Activated naive CD8-positive, alpha-beta T cell treated with anti-CD3 and anti-CD28 coated beads, Interleukin-2, amount 10 ng/mL, durations not matched to agents 7 days and 5 days (primary cell): ENCODE measurements around the gene TSHZ2. TPM values are rescaled to one million over a fixed set of nuclear protein-coding genes. Genes with fewer than 3 reads are reported as not detected.

Experiments
- ATAC-seq: fragments of 150-1000 bp; cut with Tn5 transposase; one replicate; pipeline ENCODE4 v1.10.0; 2021; ENCODE audit warnings: low read depth, moderate library complexity
- POLR2A ChIA-PET: fragments of 350-600 bp; sonication (Branson Sonifier 250); formaldehyde crosslinking; loops from one replicate; lab custom pipeline; 2021; ENCODE audit warnings: antibody characterized with exemption; lab: Charles Lee
- DNase-seq: peaks from one replicate; pipeline ENCODE4 v3.0.0; 2021
- H3K27ac Mint-ChIP-seq: one replicate; pipeline ENCODE4 v1.8.0; 2022; ENCODE audit warnings: mild to moderate bottlenecking, mixed read lengths
- H3K27me3 Mint-ChIP-seq: one replicate; pipeline ENCODE4 v1.8.0; 2022; ENCODE audit warnings: mild to moderate bottlenecking, moderate library complexity, mixed read lengths
- H3K36me3 Mint-ChIP-seq: one replicate; pipeline ENCODE4 v1.8.0; 2021; ENCODE audit warnings: mild to moderate bottlenecking, mixed read lengths
- H3K4me1 Mint-ChIP-seq: one replicate; pipeline ENCODE4 v1.8.0; 2021; ENCODE audit warnings: mixed read lengths
- H3K4me3 Mint-ChIP-seq: one replicate; pipeline ENCODE4 v1.8.0; 2022; ENCODE audit warnings: mild to moderate bottlenecking, moderate library complexity, mixed read lengths
- H3K9me3 Mint-ChIP-seq: one replicate; pipeline ENCODE4 v1.8.0; 2021; ENCODE audit warnings: mixed read lengths
- total RNA-seq, 2 experiments: library from RNA; stranded (reverse); gene quantifications; one replicate each; pipeline ENCODE4 v1.2.3, GENCODE V29; 2021

Gene TSHZ2
- total RNA-seq, 2 experiments from 2014 or later: 0.44 to 0.54 TPM

- Mint-ChIP-seq H3K9me3 (peaks cover 4% of the 10 kb centered on the region), H3K27ac (no peak overlapping the region), H3K27me3 (peaks cover 6% of the 10 kb centered on the region), H3K4me1 (no peaks in the 10 kb centered on the region), H3K4me3 (no peak overlapping the region), H3K36me3 (no peaks in the 10 kb centered on the region)
- POLR2A ChIA-PET: no interaction called here
- DNase-seq (no peak), ATAC-seq (no peak)
These were observed 250.8 kb downstream of the TSHZ2 start for GRCh38 chr20:53222932-53223331.

GRCh38 chr20:53223626-53224172 is 251.5 kb downstream of the TSHZ2 start:
- Mint-ChIP-seq H3K27ac (no peak overlapping the region), H3K4me3 (no peak overlapping the region), H3K4me1 (no peaks in the 10 kb centered on the region), H3K36me3 (no peaks in the 10 kb centered on the region), H3K9me3 (peaks cover 4% of the 10 kb centered on the region), H3K27me3 (peaks cover 2% of the 10 kb centered on the region)
- POLR2A ChIA-PET: no interaction called here
- ATAC-seq (no peak), DNase-seq (no peak)

- no peak for DNase-seq
- H3K4me3 Mint-ChIP-seq: no peak overlapping the region
These were observed 252.7 kb downstream of the TSHZ2 start for GRCh38 chr20:53224851-53225250.

GRCh38 chr20:53226826-53227225 is 254.7 kb downstream of the TSHZ2 start:
- Mint-ChIP-seq H3K4me3 (no peak overlapping the region), H3K27ac (no peak overlapping the region), H3K9me3 (peaks cover 4% of the 10 kb centered on the region)

More at GRCh38 chr20:53224851-53225250, 252.7 kb downstream of the TSHZ2 start:
- peaks cover 4% of the 10 kb centered on the region for H3K9me3 Mint-ChIP-seq
- no peaks in the 10 kb centered on the region for H3K36me3 Mint-ChIP-seq
- POLR2A ChIA-PET: no interaction called here
- no peaks in the 10 kb centered on the region for H3K4me1 Mint-ChIP-seq
- H3K27ac Mint-ChIP-seq: no peak overlapping the region
- no peak for ATAC-seq
- peaks cover 2% of the 10 kb centered on the region for H3K27me3 Mint-ChIP-seq

GRCh38 chr20:53227523-53227922 is 255.4 kb downstream of the TSHZ2 start:
- Mint-ChIP-seq H3K4me3 (no peak overlapping the region), H3K4me1 (no peaks in the 10 kb centered on the region), H3K27me3 (peaks cover 2% of the 10 kb centered on the region), H3K9me3 (peaks cover 2% of the 10 kb centered on the region), H3K27ac (no peak overlapping the region), H3K36me3 (no peaks in the 10 kb centered on the region)
- DNase-seq: no peak
- POLR2A ChIA-PET: no interaction called here
- ATAC-seq: no peak

More at GRCh38 chr20:53226826-53227225, 254.7 kb downstream of the TSHZ2 start:
- POLR2A ChIA-PET: no interaction called here
- Mint-ChIP-seq H3K4me1 (no peaks in the 10 kb centered on the region), H3K36me3 (no peaks in the 10 kb centered on the region), H3K27me3 (peaks cover 2% of the 10 kb centered on the region)
- DNase-seq (no peak), ATAC-seq (no peak)

- POLR2A ChIA-PET: no interaction called here
- Mint-ChIP-seq H3K4me1 (no peaks in the 10 kb centered on the region), H3K27me3 (no peaks in the 10 kb centered on the region), H3K4me3 (no peak overlapping the region), H3K9me3 (peaks cover 5% of the 10 kb centered on the region), H3K36me3 (peaks cover 4% of the 10 kb centered on the region), H3K27ac (no peak overlapping the region)
- ATAC-seq (no peak), DNase-seq (no peak)
These were observed 258.9 kb downstream of the TSHZ2 start for GRCh38 chr20:53231061-53231460.

- H3K4me1 Mint-ChIP-seq: no peaks in the 10 kb centered on the region
- H3K4me3 Mint-ChIP-seq: no peak overlapping the region
- peaks cover 4% of the 10 kb centered on the region for H3K36me3 Mint-ChIP-seq
- DNase-seq (no peak), ATAC-seq (no peak)
- POLR2A ChIA-PET: no interaction called here
- H3K9me3 Mint-ChIP-seq: peaks cover 5% of the 10 kb centered on the region
- H3K27ac Mint-ChIP-seq: no peak overlapping the region
- no peaks in the 10 kb centered on the region for H3K27me3 Mint-ChIP-seq
These were observed 265.3 kb downstream of the TSHZ2 start for GRCh38 chr20:53237461-53237860.

GRCh38 chr20:53238121-53238660 is 266.0 kb downstream of the TSHZ2 start:
- POLR2A ChIA-PET: no interaction called here
- DNase-seq (no peak), ATAC-seq (no peak)
- Mint-ChIP-seq H3K36me3 (peaks cover 4% of the 10 kb centered on the region), H3K27me3 (no peaks in the 10 kb centered on the region), H3K4me3 (no peak overlapping the region), H3K9me3 (peaks cover 5% of the 10 kb centered on the region), H3K4me1 (no peaks in the 10 kb centered on the region), H3K27ac (no peak overlapping the region)

- Mint-ChIP-seq H3K27me3 (no peaks in the 10 kb centered on the region), H3K4me3 (no peak overlapping the region), H3K4me1 (no peaks in the 10 kb centered on the region), H3K27ac (no peak overlapping the region), H3K9me3 (no peaks in the 10 kb centered on the region), H3K36me3 (no peaks in the 10 kb centered on the region)
- POLR2A ChIA-PET: no interaction called here
- ATAC-seq: no peak
- no peak for DNase-seq
These were observed 271.0 kb downstream of the TSHZ2 start for GRCh38 chr20:53243152-53243551.

GRCh38 chr20:53244711-53245110 is 272.6 kb downstream of the TSHZ2 start:
- Mint-ChIP-seq H3K4me3 (no peak overlapping the region), H3K9me3 (no peaks in the 10 kb centered on the region), H3K27ac (no peak overlapping the region), H3K36me3 (no peaks in the 10 kb centered on the region), H3K4me1 (no peaks in the 10 kb centered on the region), H3K27me3 (no peaks in the 10 kb centered on the region)
- no peak for ATAC-seq
- POLR2A ChIA-PET: no interaction called here
- no peak for DNase-seq

GRCh38 chr20:53245574-53245973 is 273.4 kb downstream of the TSHZ2 start:
- Mint-ChIP-seq H3K27ac (no peak overlapping the region), H3K27me3 (no peaks in the 10 kb centered on the region)
- POLR2A ChIA-PET: no interaction called here

GRCh38 chr20:53247468-53248103 is 275.4 kb downstream of the TSHZ2 start:
- Mint-ChIP-seq H3K27ac (no peak overlapping the region), H3K9me3 (no peaks in the 10 kb centered on the region), H3K4me1 (no peaks in the 10 kb centered on the region), H3K36me3 (no peaks in the 10 kb centered on the region), H3K27me3 (no peaks in the 10 kb centered on the region), H3K4me3 (no peak overlapping the region)
- ATAC-seq: no peak
- POLR2A ChIA-PET: no interaction called here
- no peak for DNase-seq

More at GRCh38 chr20:53245574-53245973, 273.4 kb downstream of the TSHZ2 start:
- no peak overlapping the region for H3K4me3 Mint-ChIP-seq
- H3K4me1 Mint-ChIP-seq: no peaks in the 10 kb centered on the region
- no peaks in the 10 kb centered on the region for H3K9me3 Mint-ChIP-seq
- ATAC-seq (no peak), DNase-seq (no peak)
- H3K36me3 Mint-ChIP-seq: no peaks in the 10 kb centered on the region

- Mint-ChIP-seq H3K9me3 (no peaks in the 10 kb centered on the region), H3K4me1 (no peaks in the 10 kb centered on the region), H3K4me3 (no peak overlapping the region), H3K36me3 (no peaks in the 10 kb centered on the region), H3K27me3 (no peaks in the 10 kb centered on the region), H3K27ac (no peak overlapping the region)
- POLR2A ChIA-PET: no interaction called here
- ATAC-seq (no peak), DNase-seq (no peak)
These were observed 278.3 kb downstream of the TSHZ2 start for GRCh38 chr20:53250456-53250855.

- H3K27me3 Mint-ChIP-seq: no peaks in the 10 kb centered on the region
- no peaks in the 10 kb centered on the region for H3K9me3 Mint-ChIP-seq
- H3K4me1 Mint-ChIP-seq: no peaks in the 10 kb centered on the region
- no peaks in the 10 kb centered on the region for H3K36me3 Mint-ChIP-seq
- no peak overlapping the region for H3K4me3 Mint-ChIP-seq
- no peak for ATAC-seq
- POLR2A ChIA-PET: no interaction called here
- H3K27ac Mint-ChIP-seq: no peak overlapping the region
- no peak for DNase-seq
These were observed 279.8 kb downstream of the TSHZ2 start for GRCh38 chr20:53252002-53252401.
